OCI-LY1 (cell line): ENCODE measurements around the gene DPY19L1.
"Not testable (repeated sequence)": the region's sequence is repeated elsewhere in the genome, so short reads cannot be mapped to it uniquely, and the experiment has no call there.

Experiments used
- H2AFZ ChIP-seq: fragments of 200-600 bp; sonication (generic), shearing (Covaris generic); 2 replicates; pipeline ENCODE4 v1.6.0; 2014; ENCODE audit warnings: antibody characterized with exemption, mild to moderate bottlenecking, low read length
- H3F3A ChIP-seq: fragments of 200-600 bp; sonication (generic), shearing (Covaris generic); 2 replicates; pipeline ENCODE4 v1.6.0; 2014; ENCODE audit warnings: mild to moderate bottlenecking, antibody characterized with exemption, low read length, moderate library complexity; ENCODE audit not compliant: insufficient read depth
- H3K27ac ChIP-seq: fragments of 200-600 bp; sonication (generic); 2 replicates; pipeline ENCODE4 v1.5.1; 2014; ENCODE audit warnings: low read length, mixed run types, mild to moderate bottlenecking, low read depth; ENCODE audit not compliant: poor library complexity, severe bottlenecking
- H3K27me3 ChIP-seq: fragments of 200-600 bp; sonication (generic); 2 replicates; pipeline ENCODE4 v1.6.0; 2014; ENCODE audit warnings: antibody characterized with exemption, mild to moderate bottlenecking, low read length, moderate library complexity; ENCODE audit not compliant: insufficient read depth
- H3K36me3 ChIP-seq: fragments of 200-600 bp; sonication (generic); 2 replicates; pipeline ENCODE4 v1.6.1; 2014; ENCODE audit warnings: mild to moderate bottlenecking, antibody characterized with exemption, low read length, moderate library complexity, mixed read lengths; ENCODE audit not compliant: insufficient read depth
- H3K4me1 ChIP-seq: fragments of 200-600 bp; sonication (generic); 2 replicates; pipeline ENCODE4 v1.5.1; 2014; ENCODE audit warnings: mild to moderate bottlenecking, low read length, moderate library complexity; ENCODE audit not compliant: insufficient read depth, severe bottlenecking
- H3K4me2 ChIP-seq: fragments of 200-600 bp; sonication (generic), shearing (Covaris generic); 2 replicates; pipeline ENCODE4 v1.6.1; 2014; ENCODE audit warnings: low read length
- H3K4me3 ChIP-seq: fragments of 200-600 bp; sonication (generic); 2 replicates; pipeline ENCODE4 v1.5.1; 2014; ENCODE audit warnings: low read length, low read depth, mild to moderate bottlenecking, mixed read lengths; ENCODE audit not compliant: poor library complexity, severe bottlenecking
- H3K79me2 ChIP-seq: fragments of 200-600 bp; shearing (Covaris generic); 2 replicates; pipeline ENCODE4 v1.6.1; 2016; ENCODE audit warnings: mixed run types, low read length, mixed read lengths; ENCODE audit not compliant: insufficient read depth
- H3K9ac ChIP-seq: fragments of 200-600 bp; sonication (generic), shearing (Covaris generic); 2 replicates; pipeline ENCODE4 v1.6.1; 2014; ENCODE audit warnings: mild to moderate bottlenecking, low read length, mixed read lengths
- H3K9me2 ChIP-seq: fragments of 200-600 bp; sonication (generic), shearing (Covaris generic); 2 replicates; pipeline ENCODE4 v1.6.1; 2014; ENCODE audit warnings: low read depth, mild to moderate bottlenecking, low read length, mixed read lengths
- H3K9me3 ChIP-seq: fragments of 200-600 bp; shearing (Covaris generic); 2 replicates; pipeline ENCODE4 v1.6.1; 2014; ENCODE audit warnings: low read length, mixed read lengths
- H4K20me1 ChIP-seq: fragments of 200-600 bp; sonication (generic), shearing (Covaris generic); 2 replicates; pipeline ENCODE4 v1.6.0; 2016; ENCODE audit warnings: mild to moderate bottlenecking, low read length; ENCODE audit not compliant: insufficient read depth
- CTCF ChIP-seq: fragments of 200-600 bp; sonication (generic), shearing (Covaris generic); IDR thresholded peaks from 2 replicates; pipeline ENCODE4 v1.5.1; 2017; ENCODE audit warnings: mild to moderate bottlenecking, antibody characterized with exemption, low read length, moderate library complexity, mixed read lengths
- EZH2 ChIP-seq: fragments of 200-600 bp; sonication (generic), shearing (Covaris generic); IDR thresholded peaks from 2 replicates; pipeline ENCODE4 v1.8.0; 2017; ENCODE audit warnings: borderline replicate concordance, mixed run types, mild to moderate bottlenecking, antibody characterized with exemption, low read length, moderate library complexity, mixed read lengths

DPY19L1 gene

DNA sequence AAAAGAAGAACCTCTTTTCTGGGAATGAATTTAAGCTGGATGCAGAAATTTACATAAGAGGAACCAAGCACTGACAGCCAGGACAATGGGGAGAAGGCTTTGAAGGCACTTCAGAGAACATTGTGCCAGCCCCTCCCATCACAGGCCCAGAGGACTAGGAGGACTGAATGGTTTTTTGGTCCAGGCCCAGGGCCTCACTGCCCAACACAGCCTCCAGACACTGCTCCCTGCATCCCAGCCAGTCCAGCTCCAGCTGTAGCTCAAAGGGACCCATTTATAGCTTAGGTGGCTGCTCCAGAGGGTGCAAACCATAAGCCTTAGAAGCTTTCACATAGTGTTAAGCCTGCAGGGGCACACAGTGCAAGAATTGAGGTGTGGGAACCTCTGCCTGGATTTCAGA, 142.1 kb downstream of the DPY19L1 start:
- H3K4me1 ChIP-seq: no peaks in the 10 kb centered on the region
- no peak overlapping the region for H2AFZ ChIP-seq
- H4K20me1 ChIP-seq: no peaks in the 10 kb centered on the region
- no peak overlapping the region for H3K9ac ChIP-seq
- no peak overlapping the region for H3K27ac ChIP-seq
- no peaks in the 10 kb centered on the region for H3K9me2 ChIP-seq
- no peak overlapping the region for H3K4me2 ChIP-seq
- H3K4me3 ChIP-seq: no peak overlapping the region
- 0 out of 2 replicates have a peak, but pooled peaks cover 3% of the 10 kb centered on the region for H3K9me3 ChIP-seq
- 0 out of 2 replicates have a peak, but pooled peaks cover 3% of the 10 kb centered on the region for H3K27me3 ChIP-seq
- no peaks in the 10 kb centered on the region for H3F3A ChIP-seq
- TF ChIP-seq CTCF (no peak), EZH2 (no peak)
- H3K79me2 ChIP-seq: no peaks in the 10 kb centered on the region
- no peaks in the 10 kb centered on the region for H3K36me3 ChIP-seq

DNA sequence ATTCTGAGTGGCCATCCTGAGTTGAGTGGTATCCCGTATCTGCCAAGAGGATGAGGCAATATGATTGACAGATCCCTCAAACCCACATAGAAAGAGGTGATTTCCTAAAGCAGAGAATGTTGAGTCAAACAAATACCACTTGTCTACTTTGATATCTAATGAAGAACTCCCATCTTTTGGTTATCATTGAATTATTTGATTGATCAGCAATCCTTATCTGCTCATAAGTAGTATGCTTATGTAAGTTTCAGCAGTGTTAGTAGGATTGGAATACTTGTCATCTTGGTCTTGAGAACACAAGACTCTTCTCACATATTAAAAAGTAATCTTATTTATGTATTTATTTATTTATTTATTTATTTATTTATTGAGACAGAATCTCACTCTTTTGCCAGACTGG, 147.3 kb downstream of the DPY19L1 start:
- Histone ChIP-seq H4K20me1 (no peaks in the 10 kb centered on the region), H3K9me3 (0 out of 2 replicates have a peak, but pooled peaks cover under 1% of the 10 kb centered on the region), H3K9ac (no peak overlapping the region), H3F3A (no peaks in the 10 kb centered on the region), H3K4me2 (no peak overlapping the region), H3K9me2 (no peaks in the 10 kb centered on the region), H3K27me3 (0 out of 2 replicates have a peak, but pooled peaks cover 3% of the 10 kb centered on the region), H3K79me2 (no peaks in the 10 kb centered on the region), H3K4me1 (no peaks in the 10 kb centered on the region), H2AFZ (no peak overlapping the region), H3K27ac (no peak overlapping the region), H3K36me3 (no peaks in the 10 kb centered on the region), H3K4me3 (no peak overlapping the region)
- TF ChIP-seq EZH2 (no peak), CTCF (no peak)

GRCh38 chr7:34886856-34887255, 150.4 kb downstream of the DPY19L1 start:
- TF ChIP-seq CTCF (no peak), EZH2 (no peak)
- H3K4me1 ChIP-seq: no peaks in the 10 kb centered on the region
- H3K4me2 ChIP-seq: no peak overlapping the region
- H3K9me3 ChIP-seq: 0 out of 2 replicates have a peak, but pooled peaks cover 2% of the 10 kb centered on the region
- H2AFZ ChIP-seq: no peak overlapping the region
- no peaks in the 10 kb centered on the region for H3K9me2 ChIP-seq
- H3K27me3 ChIP-seq: 0 out of 2 replicates have a peak, but pooled peaks cover 3% of the 10 kb centered on the region
- H3K27ac ChIP-seq: no peak overlapping the region
- H3F3A ChIP-seq: no peaks in the 10 kb centered on the region
- no peaks in the 10 kb centered on the region for H3K36me3 ChIP-seq
- no peaks in the 10 kb centered on the region for H3K79me2 ChIP-seq
- H3K4me3 ChIP-seq: no peak overlapping the region
- no peak overlapping the region for H3K9ac ChIP-seq
- no peaks in the 10 kb centered on the region for H4K20me1 ChIP-seq

GRCh38 chr7:34883855-34884254, 153.4 kb downstream of the DPY19L1 start:
- not testable (repeated sequence) for H3K4me3 ChIP-seq, H3K4me2 ChIP-seq, H4K20me1 ChIP-seq, H3K27me3 ChIP-seq, H3K36me3 ChIP-seq, H3K27ac ChIP-seq, H3K9ac ChIP-seq, H3F3A ChIP-seq, H3K9me3 ChIP-seq, H3K4me1 ChIP-seq, H2AFZ ChIP-seq, H3K9me2 ChIP-seq, H3K79me2 ChIP-seq
